ENCODE data around the gene CD300LB. TPM values are rescaled to one million over a fixed set of nuclear protein-coding genes. Genes with fewer than 3 reads are reported as not detected.
"Not testable (repeated sequence)": the region's sequence is repeated elsewhere in the genome, so short reads cannot be mapped to it uniquely, and the experiment has no call there.

CD300LB gene
- total RNA-seq, 2 experiments from 2014 or later = not detected

DNA sequence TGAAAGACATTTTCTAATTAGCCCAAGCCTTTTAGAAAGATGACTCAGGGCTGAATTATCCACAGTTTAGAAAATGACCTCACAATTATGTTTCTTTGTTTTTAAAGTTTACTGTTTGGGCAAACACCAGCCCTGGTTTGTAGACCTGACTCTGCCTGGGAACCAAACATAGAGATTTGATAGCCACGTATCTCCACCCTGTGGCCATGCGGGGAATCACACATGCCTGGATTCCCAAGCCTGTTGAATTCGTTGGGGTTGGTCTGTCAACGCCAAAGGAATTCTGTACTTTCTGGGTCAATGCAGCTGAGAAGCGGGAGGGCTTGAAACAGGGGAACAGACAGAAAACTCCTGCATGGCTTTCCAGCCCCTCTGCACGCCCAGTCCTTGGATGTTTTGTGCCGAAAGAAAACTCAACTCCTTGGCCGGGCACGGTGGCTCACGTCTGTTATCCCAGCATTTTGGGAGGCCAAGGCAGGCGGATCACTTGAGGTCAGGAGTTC lies 37.9 kb downstream of the CD300LB start:
- H3K27ac Mint-ChIP-seq = no peak overlapping the region
- peak; percentile 96 for ATAC-seq
- intact Hi-C loops (cut with micrococcal nuclease) = loop anchor here (5.0 kb wide), 1 partner anchor 116 kb away; no protein-coding TSS in a partner anchor
- TF ChIP-seq, protein P1, sequence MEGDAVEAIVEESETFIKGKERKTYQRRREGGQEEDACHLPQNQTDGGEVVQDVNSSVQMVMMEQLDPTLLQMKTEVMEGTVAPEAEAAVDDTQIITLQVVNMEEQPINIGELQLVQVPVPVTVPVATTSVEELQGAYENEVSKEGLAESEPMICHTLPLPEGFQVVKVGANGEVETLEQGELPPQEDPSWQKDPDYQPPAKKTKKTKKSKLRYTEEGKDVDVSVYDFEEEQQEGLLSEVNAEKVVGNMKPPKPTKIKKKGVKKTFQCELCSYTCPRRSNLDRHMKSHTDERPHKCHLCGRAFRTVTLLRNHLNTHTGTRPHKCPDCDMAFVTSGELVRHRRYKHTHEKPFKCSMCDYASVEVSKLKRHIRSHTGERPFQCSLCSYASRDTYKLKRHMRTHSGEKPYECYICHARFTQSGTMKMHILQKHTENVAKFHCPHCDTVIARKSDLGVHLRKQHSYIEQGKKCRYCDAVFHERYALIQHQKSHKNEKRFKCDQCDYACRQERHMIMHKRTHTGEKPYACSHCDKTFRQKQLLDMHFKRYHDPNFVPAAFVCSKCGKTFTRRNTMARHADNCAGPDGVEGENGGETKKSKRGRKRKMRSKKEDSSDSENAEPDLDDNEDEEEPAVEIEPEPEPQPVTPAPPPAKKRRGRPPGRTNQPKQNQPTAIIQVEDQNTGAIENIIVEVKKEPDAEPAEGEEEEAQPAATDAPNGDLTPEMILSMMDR (IDR thresholded peaks at IDR 0.05) = peak; percentile 96
- H3K4me1 Mint-ChIP-seq (ENCODE audit: low read depth) = peaks cover 3% of the 10 kb centered on the region
- POLR2A ChIA-PET = no interaction called here
- no peak overlapping the region for H3K4me3 Mint-ChIP-seq
- CTCF ChIA-PET = interaction anchor here (0.7 to 8.5 kb wide), 11 partner anchors 13 to 125 kb away, joined by 3 to 45 read pairs (median 6); partner anchors contain the start of genes CD300A and GPR142
- no peaks in the 10 kb centered on the region for H3K27me3 Mint-ChIP-seq
- H3K36me3 Mint-ChIP-seq (ENCODE audit: low read depth) = no peaks in the 10 kb centered on the region
- no peaks in the 10 kb centered on the region for H3K9me3 Mint-ChIP-seq
- DNase-seq = peak; percentile 76

GRCh38 chr17:74491626-74492025 lies 39.6 kb downstream of the CD300LB start:
- no peaks in the 10 kb centered on the region for H3K27me3 Mint-ChIP-seq
- TF ChIP-seq, protein P1 (IDR thresholded peaks at IDR 0.05) = no peak
- POLR2A ChIA-PET = interaction anchor here (1.8 kb wide), 1 partner anchor 123 kb away, joined by 4 read pairs; no protein-coding TSS in a partner anchor
- no peaks in the 10 kb centered on the region for H3K36me3 Mint-ChIP-seq (ENCODE audit: low read depth)
- intact Hi-C loops (cut with micrococcal nuclease) = loop anchor here (5.0 kb wide), 1 partner anchor 114 kb away; no protein-coding TSS in a partner anchor
- no peak overlapping the region for H3K27ac Mint-ChIP-seq
- DNase-seq (no peak), ATAC-seq (no peak)
- CTCF ChIA-PET = interaction anchor here (0.8 to 8.5 kb wide), 10 partner anchors 8 to 190 kb away, joined by 3 to 45 read pairs (median 6); partner anchors contain the start of gene GPR142
- H3K4me1 Mint-ChIP-seq (ENCODE audit: low read depth) = peaks cover 3% of the 10 kb centered on the region
- no peak overlapping the region for H3K4me3 Mint-ChIP-seq
- H3K9me3 Mint-ChIP-seq = no peaks in the 10 kb centered on the region

- H3K36me3 Mint-ChIP-seq (ENCODE audit: low read depth) = no peaks in the 10 kb centered on the region
- no peak overlapping the region for H3K27ac Mint-ChIP-seq
Observed at GRCh38 chr17:74490716-74491115, 40.6 kb downstream of the CD300LB start.

GRCh38 chr17:74488276-74488675 lies 43.0 kb downstream of the CD300LB start:
- H3K9me3 Mint-ChIP-seq; H3K4me3 Mint-ChIP-seq; DNase-seq; H3K27me3 Mint-ChIP-seq; intact Hi-C loops (cut with micrococcal nuclease); H3K36me3 Mint-ChIP-seq (ENCODE audit: low read depth); POLR2A ChIA-PET; ATAC-seq; H3K4me1 Mint-ChIP-seq (ENCODE audit: low read depth); H3K27ac Mint-ChIP-seq: not testable (repeated sequence)
- CTCF ChIA-PET = interaction anchor here (1.0 to 8.5 kb wide), 6 partner anchors 29 to 398 kb away, joined by 3 to 45 read pairs (median 6); no protein-coding TSS in a partner anchor

More at GRCh38 chr17:74490716-74491115, 40.6 kb downstream of the CD300LB start:
- H3K4me1 Mint-ChIP-seq (ENCODE audit: low read depth) = peaks cover 3% of the 10 kb centered on the region
- ChIA-PET CTCF (interaction anchor here (0.9 to 8.5 kb wide), 8 partner anchors 9 to 123 kb away, joined by 3 to 45 read pairs (median 6); no protein-coding TSS in a partner anchor), POLR2A (interaction anchor here (1.8 kb wide), 1 partner anchor 122 kb away, joined by 4 read pairs; no protein-coding TSS in a partner anchor)
- TF ChIP-seq, protein P1 (IDR thresholded peaks at IDR 0.05) = no peak
- intact Hi-C loops (cut with micrococcal nuclease) = loop anchor here (5.0 kb wide), 1 partner anchor 113 kb away; no protein-coding TSS in a partner anchor
- H3K4me3 Mint-ChIP-seq = no peak overlapping the region
- H3K27me3 Mint-ChIP-seq = no peaks in the 10 kb centered on the region
- ATAC-seq = no peak
- no peaks in the 10 kb centered on the region for H3K9me3 Mint-ChIP-seq
- no peak for DNase-seq

GRCh38 chr17:74485841-74486240 lies 45.4 kb downstream of the CD300LB start:
- TF ChIP-seq, protein P1 (IDR thresholded peaks at IDR 0.05) = no peak
- Mint-ChIP-seq H3K27ac (no peak overlapping the region), H3K27me3 (no peaks in the 10 kb centered on the region), H3K9me3 (no peaks in the 10 kb centered on the region), H3K4me3 (no peak overlapping the region), H3K4me1 (ENCODE audit: low read depth) (peaks cover 2% of the 10 kb centered on the region), H3K36me3 (ENCODE audit: low read depth) (no peaks in the 10 kb centered on the region)
- ATAC-seq (no peak), DNase-seq (no peak)
- intact Hi-C loops (cut with micrococcal nuclease) = no loop called here
- CTCF ChIA-PET = interaction anchor here (0.8 to 2.4 kb wide), 2 partner anchors 48 to 118 kb away, joined by 3 to 9 read pairs; no protein-coding TSS in a partner anchor
- POLR2A ChIA-PET = no interaction called here

All from activated CD8-positive, alpha-beta T cell treated with anti-CD3 and anti-CD28 coated beads for 36 hours (primary cell).